GM19239 (cell line): ENCODE measurements around the gene APCDD1L.

Source experiments
- DNase-seq: peaks from one replicate; pipeline ENCODE4 v3.0.0; 2011; ENCODE audit warnings: low spot score; ENCODE audit not compliant: insufficient read length
- FAIRE-seq: peaks from 2 replicates; lab custom pipeline; 2011; peaks lifted over from hg19 to GRCh38; lab: Jason Lieb, UNC

The APCDD1L gene

DNA sequence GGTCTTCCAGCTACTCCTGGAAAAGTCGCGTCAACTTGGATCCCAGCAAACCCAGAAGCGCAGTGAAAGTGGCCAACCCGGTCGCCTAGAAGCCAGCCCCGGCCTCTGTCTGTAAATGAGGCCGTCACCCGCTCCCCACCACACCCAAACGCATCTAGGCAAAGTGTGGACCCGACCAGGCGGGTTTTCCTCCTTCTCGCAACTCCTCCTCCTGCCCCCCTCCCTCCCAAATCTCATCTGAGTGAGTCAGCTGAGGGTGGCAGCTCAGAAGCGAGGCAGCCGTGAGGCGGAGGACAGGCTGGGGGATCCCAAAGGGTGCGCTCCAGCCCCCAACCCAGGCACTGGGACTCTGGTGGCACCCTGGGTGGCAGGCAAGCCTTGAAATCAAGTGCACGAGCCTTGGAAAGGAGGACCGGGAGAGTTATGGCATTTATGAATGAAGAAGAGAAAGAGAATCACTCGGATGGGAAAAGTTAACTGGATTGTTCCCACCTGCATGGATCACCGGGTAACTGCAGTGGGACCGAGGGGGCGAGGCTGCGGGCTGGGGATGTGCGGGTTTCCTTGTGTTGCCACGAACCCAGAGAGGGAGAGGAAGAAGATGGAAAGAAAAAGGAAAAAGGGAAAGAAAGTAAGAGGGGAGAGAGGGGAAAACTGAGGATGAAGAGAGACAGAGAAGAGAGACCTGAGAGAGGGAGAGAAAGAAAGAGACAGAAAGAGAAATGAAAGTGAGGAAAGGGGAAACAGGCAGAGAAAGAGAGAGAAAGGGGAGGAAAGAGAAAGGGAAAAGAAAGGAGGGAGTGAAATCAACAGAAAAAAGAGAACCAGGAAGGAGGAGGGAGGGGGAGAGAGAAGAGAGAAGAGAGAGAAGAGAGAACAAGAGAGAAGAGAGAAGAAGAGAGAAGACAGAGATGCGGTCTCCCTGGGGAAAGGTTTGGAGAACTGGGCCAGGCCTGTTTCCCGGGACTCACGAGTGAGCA, at the start of gene APCDD1L:
TSS of gene APCDD1L (minus strand) at position 167 of the 980 bp plus-strand sequence. CDS start 692 bp downstream, outside the sequence.
- FAIRE-seq (no peak), DNase-seq (no peak)

DNA sequence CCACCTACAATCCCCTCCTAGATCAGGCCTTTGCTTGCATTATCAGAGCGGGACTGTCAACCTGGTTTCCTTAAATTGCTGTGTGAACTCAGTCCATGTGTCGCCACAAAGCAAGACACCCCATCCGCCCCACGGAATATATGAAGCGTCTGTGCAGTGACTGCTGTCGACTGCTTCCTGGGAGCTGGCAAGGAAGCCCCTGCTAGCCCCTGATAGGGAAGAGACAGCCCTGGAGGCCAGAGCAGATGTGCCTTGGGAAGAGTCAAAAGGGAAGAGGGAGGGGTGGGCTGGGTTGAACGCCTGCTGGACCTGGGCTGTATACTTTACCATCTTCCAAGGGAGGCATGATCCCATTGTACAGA, 44.1 kb upstream of the APCDD1L start:
- DNase-seq, result no peak
- FAIRE-seq, result no peak

DNA sequence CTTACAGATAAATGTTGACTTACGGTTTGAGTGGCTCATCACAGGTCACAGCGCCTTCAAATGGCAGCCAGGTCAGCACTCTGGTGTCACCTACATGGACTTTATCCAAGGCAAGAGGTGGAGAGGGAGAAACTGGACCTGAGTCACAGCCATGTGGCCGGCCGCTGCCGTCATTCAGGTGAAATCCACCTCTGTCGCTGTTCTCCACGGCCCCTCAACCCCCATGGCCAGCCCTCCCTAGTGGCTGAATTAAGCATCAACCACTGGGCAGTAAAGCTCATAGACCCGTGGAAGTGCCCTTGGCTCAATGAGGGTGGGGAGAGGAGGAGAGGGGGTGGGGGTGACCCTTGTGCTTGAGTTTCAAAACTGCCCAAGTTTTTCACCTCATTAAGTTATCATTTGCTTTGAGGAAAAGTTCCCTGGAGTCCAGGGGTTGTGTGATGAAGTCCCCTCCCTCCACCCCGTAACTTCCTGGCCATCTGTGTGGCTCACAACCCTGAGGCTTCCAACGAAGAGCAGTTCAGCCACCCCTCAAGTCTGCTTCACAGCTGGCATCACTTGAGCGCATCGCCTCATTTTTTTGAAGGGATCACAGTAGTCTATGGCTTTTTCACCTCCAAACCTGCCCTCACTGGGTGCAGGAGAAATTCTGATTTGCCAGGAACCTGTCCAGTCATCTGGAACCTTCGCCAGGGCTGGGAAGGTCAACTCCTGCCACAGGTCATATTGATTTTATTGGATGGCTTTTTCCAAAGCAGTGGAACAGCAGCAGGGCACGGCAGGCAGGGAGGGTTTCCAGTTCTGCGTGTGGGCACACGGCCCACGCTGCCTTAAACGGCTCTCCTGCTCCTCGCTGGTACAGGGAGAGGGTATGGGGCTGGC, 43.5 kb upstream of the APCDD1L start:
- no peak for FAIRE-seq
- no peak for DNase-seq

DNA sequence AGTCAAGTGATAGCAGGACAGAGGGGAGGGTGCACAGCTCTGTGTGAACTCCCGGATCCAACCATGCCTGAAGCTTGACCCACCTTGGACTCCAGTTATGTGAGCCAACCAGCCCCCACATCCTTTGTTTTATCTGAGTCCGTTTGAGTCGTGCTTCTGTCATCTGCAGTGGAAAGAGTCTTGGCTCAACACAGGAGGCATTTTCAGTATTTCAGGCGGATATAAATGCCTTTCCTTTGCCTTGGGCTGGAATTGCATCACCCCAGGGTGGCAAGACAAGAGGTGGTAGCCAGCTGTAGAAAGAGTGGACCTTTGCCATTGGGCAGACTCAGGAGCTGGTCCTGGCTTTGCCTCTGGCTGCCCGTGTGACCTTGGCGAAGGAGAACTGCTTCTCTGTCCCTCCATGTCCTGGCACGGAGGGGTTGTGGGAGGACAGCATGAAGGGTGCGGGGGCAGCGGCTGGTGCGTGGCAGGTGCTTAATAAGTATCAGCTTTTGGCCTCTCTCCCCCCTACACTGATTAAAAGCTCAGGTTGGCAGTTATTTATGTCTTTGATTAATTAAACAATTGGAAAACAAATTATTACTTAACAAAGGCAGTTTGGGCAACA, 42.6 kb upstream of the APCDD1L start:
- FAIRE-seq (no peak), DNase-seq (no peak)

DNA sequence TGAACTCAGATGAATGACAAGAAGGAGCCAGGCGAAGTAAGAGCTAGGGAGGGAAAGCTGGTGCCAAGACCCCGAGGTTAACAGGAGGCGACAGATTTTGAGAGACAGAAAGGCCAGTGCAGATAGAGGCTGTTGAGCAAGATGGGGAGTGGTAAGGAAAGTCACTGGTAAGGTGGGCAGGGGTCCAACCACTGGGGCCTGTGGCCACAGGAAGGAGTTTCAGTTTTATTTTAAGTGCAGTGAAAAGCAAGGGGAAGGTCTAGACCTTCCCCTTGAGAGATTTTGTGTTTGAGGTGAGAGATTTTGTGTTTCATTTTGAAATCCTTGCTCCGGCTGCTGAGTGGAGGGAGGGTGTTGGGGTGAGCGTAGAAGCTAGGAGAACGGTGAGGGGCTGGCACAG, 41.8 kb upstream of the APCDD1L start:
- FAIRE-seq, result no peak

DNA sequence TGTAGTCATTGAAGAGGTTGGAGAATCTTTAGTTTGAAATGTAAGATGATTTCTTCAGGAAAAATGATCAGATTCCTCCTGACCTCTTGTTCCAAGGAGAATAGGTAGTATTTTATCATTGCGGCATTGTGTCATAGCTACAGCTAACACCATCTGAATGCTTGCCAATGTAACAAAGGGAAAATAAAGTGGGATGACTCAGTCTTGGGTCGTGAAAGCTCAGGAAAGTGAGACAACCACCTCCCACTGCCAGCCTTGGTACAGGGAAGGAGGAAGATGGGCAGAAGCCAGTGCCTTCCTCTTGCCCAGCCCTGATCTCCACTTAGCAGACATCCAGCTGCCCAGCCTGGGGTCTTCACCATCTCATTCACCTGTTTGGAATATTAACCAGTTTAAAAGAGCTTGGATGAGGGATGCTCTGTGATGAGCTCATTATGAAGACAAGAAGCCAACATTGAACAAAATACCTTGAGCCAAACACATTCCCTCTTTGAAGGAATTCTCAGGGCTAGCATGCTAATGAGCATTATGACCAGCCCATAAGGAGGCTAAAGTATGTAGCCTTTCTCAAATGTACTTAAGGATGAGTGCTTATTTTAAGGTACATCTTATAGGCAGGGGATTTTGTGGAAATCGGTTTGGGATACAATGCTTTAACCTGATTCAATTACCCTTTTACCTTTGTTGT, 40.0 kb upstream of the APCDD1L start:
- no peak for DNase-seq
- no peak for FAIRE-seq

More for the DNA sequence above, 41.8 kb upstream of the APCDD1L start:
- no peak for DNase-seq

DNA sequence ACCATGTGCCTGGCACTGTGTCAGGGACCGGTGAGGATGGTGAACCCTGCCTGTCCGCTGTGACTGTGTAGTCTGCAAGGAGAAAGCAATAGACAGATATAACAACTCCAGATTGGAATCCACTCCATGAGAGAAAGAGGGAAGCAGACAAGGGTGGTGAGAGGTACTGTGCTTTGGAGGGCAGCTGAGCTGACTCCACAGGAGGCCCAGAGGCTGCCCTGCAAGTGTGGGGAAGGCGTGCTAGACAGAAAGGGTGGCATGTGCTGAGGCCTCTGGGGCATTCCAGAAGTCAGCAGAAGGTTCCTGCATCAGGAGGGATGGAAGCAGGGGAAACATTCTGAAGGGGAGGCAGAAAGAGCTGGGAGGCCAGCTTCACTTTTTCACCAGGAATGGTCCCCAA, 39.3 kb upstream of the APCDD1L start:
- FAIRE-seq, result no peak

DNA sequence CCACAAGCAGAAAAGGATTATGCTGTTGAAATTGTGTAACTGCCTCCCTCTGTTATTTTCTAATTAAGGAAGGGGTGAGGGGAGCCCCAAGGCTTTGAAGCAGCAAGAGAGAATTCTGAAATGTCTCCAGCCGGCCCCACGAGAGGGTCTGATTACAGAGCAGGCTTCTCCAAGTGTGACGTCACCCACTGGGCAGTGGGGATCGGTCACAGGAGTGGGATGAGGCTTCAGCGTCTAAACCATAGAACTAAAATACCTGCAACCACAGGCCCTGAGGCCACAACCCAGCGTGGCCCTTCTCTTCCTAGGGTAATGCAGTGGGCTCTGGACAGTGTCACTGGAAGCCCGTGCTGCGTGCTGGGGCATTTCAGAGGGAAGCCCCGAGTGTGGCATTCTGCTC, 38.6 kb upstream of the APCDD1L start:
- DNase-seq (no peak), FAIRE-seq (no peak)

More for the DNA sequence above, 39.3 kb upstream of the APCDD1L start:
- no peak for DNase-seq

DNA sequence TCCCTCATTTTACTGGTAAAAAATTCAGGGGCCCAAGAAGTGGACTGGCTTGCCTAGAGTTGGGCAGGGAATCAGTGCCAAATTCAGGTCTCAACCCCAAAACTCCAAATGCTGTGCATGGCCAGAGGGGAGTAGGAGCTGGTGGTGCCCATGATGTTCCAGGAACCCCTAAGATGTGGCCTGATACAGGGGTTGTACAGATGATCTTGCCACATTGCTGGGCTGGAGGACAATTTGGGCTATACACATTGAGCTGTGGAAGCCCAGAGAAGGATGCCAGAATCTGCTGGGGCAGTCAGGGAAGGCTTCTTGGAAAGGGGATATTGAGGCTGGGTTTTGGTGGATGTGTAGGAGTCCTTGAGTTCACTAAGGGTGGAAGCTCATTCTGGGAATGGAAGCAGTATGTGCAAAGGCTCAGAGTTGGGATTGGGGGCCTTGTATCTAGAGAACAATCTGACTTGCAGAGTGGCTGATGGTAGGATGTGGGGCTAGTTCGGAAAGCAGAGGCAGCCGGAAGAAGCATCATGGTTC, 38.0 kb upstream of the APCDD1L start:
- no peak for FAIRE-seq
- no peak for DNase-seq

DNA sequence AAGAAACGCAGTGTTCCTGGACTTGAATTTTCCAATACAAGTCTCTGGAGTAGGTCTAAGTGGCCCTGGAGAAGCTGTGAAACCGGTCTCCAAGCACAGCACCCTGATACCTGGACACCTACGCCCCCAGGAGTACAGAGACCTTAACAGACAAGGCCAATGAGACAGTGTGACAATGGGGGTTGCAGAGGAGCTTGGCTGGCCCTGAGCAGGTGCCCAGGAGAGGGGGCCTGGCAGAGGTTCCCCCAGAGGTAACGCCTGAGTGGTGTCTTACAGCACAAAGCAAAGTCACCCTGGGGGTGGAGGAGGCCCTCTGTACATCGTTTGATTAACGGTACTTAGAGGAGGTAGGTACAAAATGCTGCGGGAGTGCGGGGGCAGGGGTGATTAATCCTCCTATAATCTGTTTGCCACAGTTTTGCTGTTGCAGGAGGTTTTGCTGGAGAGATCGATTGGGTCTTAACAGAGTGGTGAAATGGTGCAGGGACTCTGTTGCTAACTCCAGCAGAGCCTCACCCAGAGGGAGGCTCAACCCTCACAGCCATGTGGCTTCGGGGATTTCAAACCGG, 37.3 kb upstream of the APCDD1L start:
- no peak for FAIRE-seq
- DNase-seq, result no peak

DNA sequence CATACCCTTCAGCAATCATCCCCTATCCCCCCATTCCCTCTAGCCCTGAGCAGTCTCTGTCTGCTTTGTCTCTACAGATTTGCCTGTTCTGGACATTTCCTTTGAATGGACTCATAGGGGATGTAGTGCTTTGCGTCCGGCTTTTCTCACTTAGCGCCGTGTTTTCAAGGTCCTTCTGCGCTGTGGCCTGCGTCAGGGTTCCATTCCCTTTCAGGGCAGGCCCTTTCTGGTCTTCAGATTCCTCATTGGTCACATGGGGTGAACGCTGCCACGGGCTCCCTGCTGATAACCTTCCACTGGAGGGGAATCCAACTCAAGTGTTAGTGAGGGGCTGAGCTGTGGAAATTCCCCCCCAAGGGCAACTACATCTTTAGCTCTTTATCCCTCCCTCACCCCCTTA, 36.4 kb upstream of the APCDD1L start:
- FAIRE-seq (no peak), DNase-seq (no peak)

DNA sequence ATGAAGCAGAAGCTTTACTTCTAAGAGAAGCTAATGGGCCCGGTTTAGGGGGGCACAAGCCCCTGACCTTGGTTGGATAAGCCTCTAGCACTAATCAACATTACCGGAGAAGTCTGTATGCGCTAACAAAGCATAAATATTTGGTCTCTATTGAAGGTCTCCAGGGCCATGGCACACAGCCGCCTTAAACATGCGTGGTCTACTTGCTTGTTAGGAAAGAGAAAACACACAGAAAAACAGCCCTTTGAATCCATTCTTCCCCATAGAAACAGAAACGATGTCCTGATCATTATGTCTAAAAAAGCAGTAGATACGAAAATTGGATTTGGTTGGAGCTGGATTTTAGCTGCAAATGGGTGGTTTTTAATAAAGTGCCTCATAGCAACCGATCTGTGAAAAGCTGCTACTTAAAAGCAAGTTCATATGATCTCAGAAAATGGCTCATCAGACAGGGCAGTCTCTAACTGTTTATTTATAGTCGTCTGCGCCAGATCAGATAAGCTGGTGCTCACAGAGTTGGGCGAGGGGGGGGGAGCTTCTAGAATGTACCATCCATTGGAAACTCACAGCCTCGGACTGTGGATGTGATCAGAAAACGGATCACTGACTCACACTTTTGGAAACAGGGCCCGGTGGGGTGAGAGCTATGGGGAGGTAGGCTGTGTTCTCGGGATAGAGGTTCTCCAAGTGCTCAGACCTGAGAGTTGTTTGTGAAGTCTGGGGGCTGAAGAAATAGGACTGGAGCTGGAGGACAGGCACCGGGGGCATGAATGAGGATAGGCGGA, 35.3 kb upstream of the APCDD1L start:
- DNase-seq (no peak), FAIRE-seq (no peak)

DNA sequence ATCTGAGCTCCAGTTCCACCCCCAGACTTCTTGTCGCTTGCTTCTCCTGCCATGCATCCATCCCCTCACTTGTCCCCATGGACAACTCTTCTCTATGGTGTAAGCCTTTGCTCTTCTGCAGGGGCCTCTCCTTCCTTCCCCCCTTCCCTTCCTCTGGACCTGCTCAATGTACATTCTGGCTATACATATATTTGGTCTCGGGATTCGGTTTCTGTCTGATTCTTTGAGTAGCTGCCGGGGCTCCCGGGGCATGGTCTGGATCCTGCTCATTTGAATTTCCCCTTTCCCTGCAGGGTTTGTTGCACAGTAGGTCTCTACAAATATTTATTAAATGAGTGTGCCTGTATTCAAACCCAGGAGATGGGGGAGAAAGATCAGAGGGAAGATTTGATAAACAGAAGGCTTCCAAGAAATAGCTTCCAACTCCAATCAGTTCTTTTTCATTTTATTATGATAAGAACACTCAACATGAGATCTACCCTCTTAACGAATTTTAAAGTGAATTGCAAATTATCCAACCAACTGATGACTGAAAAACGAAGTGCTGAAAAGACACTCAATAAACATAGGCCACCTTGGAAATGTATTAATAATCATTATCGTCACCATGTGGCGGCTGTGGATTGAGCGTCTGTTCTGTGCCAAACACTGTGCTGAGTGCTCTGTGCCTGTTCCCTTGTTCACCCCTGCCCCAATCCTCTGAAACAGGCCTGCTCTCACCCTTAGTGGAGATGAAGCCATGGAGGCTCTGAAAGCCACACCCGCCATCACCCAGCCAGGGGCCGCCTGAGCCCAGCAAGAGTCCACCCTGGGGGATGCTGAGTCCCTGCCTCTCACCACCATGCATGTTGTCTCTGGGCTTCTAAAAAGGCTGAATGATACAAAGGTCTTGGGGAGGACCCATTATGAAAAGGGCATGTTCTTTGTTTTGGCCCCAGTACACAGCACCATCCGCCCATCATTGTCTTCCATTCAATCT, 34.3 kb upstream of the APCDD1L start:
- DNase-seq (no peak), FAIRE-seq (no peak)

DNA sequence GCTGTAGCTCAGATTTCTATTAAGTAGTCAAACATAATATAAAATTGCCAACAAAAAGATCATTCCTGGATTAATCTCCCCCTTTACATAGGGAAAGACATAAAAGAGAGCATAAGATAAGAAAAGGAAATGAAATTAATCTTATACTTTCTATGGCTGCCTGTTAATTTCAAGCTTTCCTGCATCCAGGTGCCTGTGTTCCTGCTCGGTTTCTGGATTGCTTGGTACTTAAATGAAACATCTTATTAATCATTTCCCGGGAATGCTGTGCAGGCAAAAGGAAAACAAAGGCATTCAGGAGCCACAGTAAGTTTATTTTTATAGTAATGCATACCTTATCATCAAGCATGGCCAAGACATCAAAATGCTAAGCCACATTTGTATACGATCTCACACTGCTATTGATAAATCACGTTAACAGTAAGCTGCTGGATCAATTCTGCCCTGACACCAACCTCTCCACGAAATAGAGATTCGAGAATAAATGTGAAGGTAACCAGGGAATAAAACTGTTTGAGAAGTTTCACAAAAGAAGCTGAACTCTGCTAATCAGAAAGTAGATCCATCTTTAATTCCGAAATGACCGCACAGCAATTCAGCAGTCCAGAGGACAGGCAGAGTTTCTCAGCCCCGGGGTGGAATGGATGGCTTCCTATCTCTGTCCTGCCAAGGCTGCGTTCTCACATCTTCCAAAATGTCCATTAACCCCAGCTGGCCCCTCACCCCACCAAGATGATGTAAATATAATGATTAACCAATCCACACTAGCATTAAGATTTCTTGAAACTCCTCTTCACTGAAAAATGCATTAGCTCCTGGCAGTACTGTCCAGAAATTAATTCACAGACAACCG, 32.6 kb upstream of the APCDD1L start:
- FAIRE-seq (no peak), DNase-seq (no peak)

DNA sequence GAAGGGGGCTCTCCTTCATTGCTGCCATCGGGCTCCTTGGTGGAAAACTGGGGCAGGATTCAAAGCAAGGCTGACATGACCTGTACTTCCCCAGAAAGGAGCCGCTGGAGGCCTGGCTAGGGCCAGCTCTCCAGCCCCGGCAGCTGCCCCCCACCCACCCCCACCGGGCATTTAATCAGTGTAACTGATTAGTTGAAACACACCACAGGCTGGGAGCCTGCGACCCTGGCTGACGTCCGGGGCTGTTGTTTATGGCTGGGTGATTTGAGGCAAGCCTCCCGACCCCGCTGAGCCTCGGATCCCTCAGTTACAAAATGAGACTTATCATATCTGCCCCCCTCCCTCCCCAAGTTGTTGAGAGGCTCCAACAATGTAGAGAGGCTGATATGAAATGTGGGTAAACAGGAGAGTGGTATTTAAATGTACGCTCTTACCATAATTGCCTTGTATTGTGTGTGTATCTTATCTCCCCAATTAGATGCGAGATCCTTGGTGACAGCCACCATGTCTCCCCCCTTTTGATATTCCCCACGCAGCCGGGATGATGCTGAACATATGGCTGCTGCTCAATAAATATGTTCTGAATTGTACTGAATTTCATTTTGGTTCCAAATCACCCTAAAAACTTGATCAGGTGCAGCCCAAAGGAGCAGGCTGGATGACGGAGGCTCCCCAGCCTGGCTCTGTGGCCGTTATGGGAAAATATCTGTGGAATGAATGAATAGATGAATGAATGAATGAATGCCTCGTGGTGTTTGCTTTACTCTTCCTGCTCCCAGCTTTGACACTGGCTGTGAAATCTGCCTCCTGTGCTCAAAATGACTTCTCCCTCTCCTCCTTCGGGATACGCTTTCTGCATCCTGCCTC, 31.8 kb upstream of the APCDD1L start:
- no peak for DNase-seq
- FAIRE-seq, result no peak

DNA sequence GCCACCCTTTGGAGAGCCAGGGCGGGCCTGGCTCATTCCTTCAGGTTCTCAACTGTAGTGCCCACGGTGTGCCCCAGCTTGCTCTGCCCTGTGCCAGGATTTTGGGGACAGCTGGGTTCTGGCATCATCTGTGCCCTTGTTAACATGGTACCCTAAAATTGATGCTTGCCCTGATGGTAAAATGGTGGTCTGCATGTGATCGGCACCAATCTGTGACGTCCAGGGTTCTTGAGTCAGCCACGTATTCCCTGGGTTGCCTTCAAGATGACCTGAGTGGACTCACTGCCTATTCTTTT, 31.2 kb upstream of the APCDD1L start:
- FAIRE-seq, result no peak
- DNase-seq, result no peak
